HG02884 (cell line): Measurements from ENCODE around the gene FGGY.

ENCODE experiments used
- ATAC-seq: cut with Tn5 transposase; IDR thresholded peaks from one replicate; pipeline ENCODE4 v1.9.1; 2021; ENCODE audit warnings: mild to moderate bottlenecking, moderate library complexity; ENCODE audit not compliant: unreplicated experiment

Gene FGGY

GRCh38 chr1:59410457-59410856 lies 113.6 kb downstream of the FGGY start:
- ATAC-seq: no peak

GRCh38 chr1:59411147-59411546 lies 114.3 kb downstream of the FGGY start:
- ATAC-seq: no peak

- no peak for ATAC-seq
Measured at GRCh38 chr1:59412718-59413326, 115.9 kb downstream of the FGGY start.

- ATAC-seq: no peak
Measured at GRCh38 chr1:59413327-59413720, 116.4 kb downstream of the FGGY start.

GRCh38 chr1:59414406-59415133 lies 117.7 kb downstream of the FGGY start:
- no peak for ATAC-seq

- no peak for ATAC-seq
Measured at GRCh38 chr1:59415286-59415850, 118.5 kb downstream of the FGGY start.

GRCh38 chr1:59415881-59416280 lies 119.0 kb downstream of the FGGY start:
- no peak for ATAC-seq

- ATAC-seq: no peak
Measured at GRCh38 chr1:59417406-59417805, 120.5 kb downstream of the FGGY start.

- ATAC-seq: no peak
Measured at GRCh38 chr1:59418363-59419144, 121.7 kb downstream of the FGGY start.

- ATAC-seq: no peak
Measured at GRCh38 chr1:59419361-59420140, 122.7 kb downstream of the FGGY start.

GRCh38 chr1:59421232-59421920 lies 124.5 kb downstream of the FGGY start:
- no peak for ATAC-seq

GRCh38 chr1:59422921-59423575 lies 126.2 kb downstream of the FGGY start:
- no peak for ATAC-seq

- no peak for ATAC-seq
Measured at GRCh38 chr1:59427155-59427554, 130.3 kb downstream of the FGGY start.

- no peak for ATAC-seq
Measured at GRCh38 chr1:59427784-59428183, 130.9 kb downstream of the FGGY start.

- ATAC-seq: no peak
Measured at GRCh38 chr1:59428828-59429227, 131.9 kb downstream of the FGGY start.

GRCh38 chr1:59429656-59430055 lies 132.8 kb downstream of the FGGY start:
- no peak for ATAC-seq

- no peak for ATAC-seq
Measured at GRCh38 chr1:59431566-59432294, 134.8 kb downstream of the FGGY start.

- peak; percentile 93 for ATAC-seq
Measured at GRCh38 chr1:59432531-59433439, 135.9 kb downstream of the FGGY start.
